ENCODE results near the gene BMAL2.
A peak's percentile ranks its signal among the peaks of the same experiment; 100 is the strongest.

Gene BMAL2

GRCh38 chr12:27330846-27331245 is 1.8 kb upstream of the BMAL2 start:
- Histone ChIP-seq H3K27ac (no peak overlapping the region), H3K4me3 (ENCODE audit: low read depth, low read length) (no peak overlapping the region), H3K27me3 (ENCODE audit: insufficient read depth, low read depth, severe bottlenecking) (no peaks in the 10 kb centered on the region), H3K36me3 (no peaks in the 10 kb centered on the region), H3K9me3 (ENCODE audit: severe bottlenecking) (no peaks in the 10 kb centered on the region)
- DNase-seq, result no peak
- TF ChIP-seq CTCF (IDR thresholded peaks at IDR 0.05; ENCODE audit: low read depth, low read length), result no peak

- no peak for DNase-seq
- H3K4me3 ChIP-seq (ENCODE audit: low read depth, low read length), result no peak overlapping the region
- no peak for TF ChIP-seq CTCF (IDR thresholded peaks at IDR 0.05; ENCODE audit: low read depth, low read length)
- no peaks in the 10 kb centered on the region for H3K27me3 ChIP-seq (ENCODE audit: insufficient read depth, low read depth, severe bottlenecking)
- H3K27ac ChIP-seq, result no peak overlapping the region
- H3K9me3 ChIP-seq (ENCODE audit: severe bottlenecking), result no peaks in the 10 kb centered on the region
- no peaks in the 10 kb centered on the region for H3K36me3 ChIP-seq
These were observed 1.2 kb upstream of the BMAL2 start for GRCh38 chr12:27331291-27331926.

- H3K27ac ChIP-seq, result no peak overlapping the region
- no peak overlapping the region; the same call in 1 of the 2 replicates for H3K4me3 ChIP-seq (ENCODE audit: low read depth, low read length)
- no peaks in the 10 kb centered on the region for H3K27me3 ChIP-seq (ENCODE audit: insufficient read depth, low read depth, severe bottlenecking)
- no peaks in the 10 kb centered on the region for H3K36me3 ChIP-seq
- no peaks in the 10 kb centered on the region for H3K9me3 ChIP-seq (ENCODE audit: severe bottlenecking)
- no peak for TF ChIP-seq CTCF (IDR thresholded peaks at IDR 0.05; ENCODE audit: low read depth, low read length)
- DNase-seq, result no peak
These were observed 710 bp upstream of the BMAL2 start for GRCh38 chr12:27331927-27332324.

- Histone ChIP-seq H3K4me3 (ENCODE audit: low read depth, low read length) (peak overlapping the region; percentile 62), H3K27ac (peak overlapping the region; percentile 7; the same call in 1 of the 2 replicates), H3K36me3 (no peaks in the 10 kb centered on the region), H3K27me3 (ENCODE audit: insufficient read depth, low read depth, severe bottlenecking) (no peaks in the 10 kb centered on the region), H3K9me3 (ENCODE audit: severe bottlenecking) (no peaks in the 10 kb centered on the region)
- no peak for TF ChIP-seq CTCF (IDR thresholded peaks at IDR 0.05; ENCODE audit: low read depth, low read length)
- no peak for DNase-seq
These were observed 276 bp upstream of the BMAL2 start for GRCh38 chr12:27332407-27332713.

- Histone ChIP-seq H3K36me3 (no peaks in the 10 kb centered on the region), H3K9me3 (ENCODE audit: severe bottlenecking) (no peaks in the 10 kb centered on the region), H3K4me3 (ENCODE audit: low read depth, low read length) (peak overlapping the region; percentile 62), H3K27ac (peak overlapping the region; percentile 69), H3K27me3 (ENCODE audit: insufficient read depth, low read depth, severe bottlenecking) (no peaks in the 10 kb centered on the region)
- no peak for TF ChIP-seq CTCF (IDR thresholded peaks at IDR 0.05; ENCODE audit: low read depth, low read length)
- peak; percentile 34 for DNase-seq
These were observed 870 bp downstream of the BMAL2 start for GRCh38 chr12:27333403-27334009.
